ENCODE results near the gene RPL41.
A peak's percentile ranks its signal among the peaks of the same experiment; 100 is the strongest.
"Not testable (repeated sequence)": the region's sequence is repeated elsewhere in the genome, so short reads cannot be mapped to it uniquely, and the experiment has no call there.

Gene RPL41

GRCh38 chr12:56103823-56104108 is 12.7 kb upstream of the RPL41 start:
- no peak for DNase-seq

GRCh38 chr12:56104109-56104814 is 12.2 kb upstream of the RPL41 start, which contains the start of gene PA2G4:
Gene PA2G4, plus strand, starts transcription at chr12:56104559. Its CDS starts 179 bp downstream, at chr12:56104738.
- DNase-seq = peak; percentile 82

GRCh38 chr12:56104815-56105608 is 11.4 kb upstream of the RPL41 start:
- no peak for DNase-seq

GRCh38 chr12:56105609-56105902 is 10.9 kb upstream of the RPL41 start:
- no peak for DNase-seq

- no peak for DNase-seq
Measured at GRCh38 chr12:56107242-56107641, 9.2 kb upstream of the RPL41 start.

- no peak for DNase-seq
Measured at GRCh38 chr12:56110571-56110970, 5.9 kb upstream of the RPL41 start.

GRCh38 chr12:56114084-56114483 is 2.3 kb upstream of the RPL41 start:
- no peak for DNase-seq

GRCh38 chr12:56115329-56115728 is 1.1 kb upstream of the RPL41 start:
- no peak for DNase-seq

GRCh38 chr12:56117082-56117706 is 761 bp downstream of the RPL41 start:
- not testable (repeated sequence) for DNase-seq

- peak; percentile 69 for DNase-seq
Measured at GRCh38 chr12:56117778-56118687, 1.6 kb downstream of the RPL41 start, which contains the start of gene ZC3H10. Gene ZC3H10, plus strand, starts transcription at chr12:56118266. Its CDS starts 2,297 bp downstream, at chr12:56120563.

- DNase-seq = no peak
Measured at GRCh38 chr12:56118688-56119357, 2.4 kb downstream of the RPL41 start.

GRCh38 chr12:56119361-56119796 is 2.9 kb downstream of the RPL41 start:
- peak; percentile 67 for DNase-seq

GRCh38 chr12:56120158-56120846 is 3.9 kb downstream of the RPL41 start:
- no peak for DNase-seq

GRCh38 chr12:56121204-56121870 is 4.9 kb downstream of the RPL41 start:
- DNase-seq = no peak

GRCh38 chr12:56122637-56123036 is 6.2 kb downstream of the RPL41 start:
- DNase-seq = no peak

GRCh38 chr12:56124133-56124532 is 7.7 kb downstream of the RPL41 start:
- DNase-seq = no peak

- no peak for DNase-seq
Measured at GRCh38 chr12:56126732-56127239, 10.4 kb downstream of the RPL41 start.

GRCh38 chr12:56127485-56127887 is 11.1 kb downstream of the RPL41 start:
- no peak for DNase-seq

- DNase-seq = peak; percentile 87
Measured at GRCh38 chr12:56127888-56128669, 11.6 kb downstream of the RPL41 start, which contains the start of gene ESYT1. Gene ESYT1, plus strand, starts transcription at chr12:56128267. Its CDS starts 53 bp downstream, at chr12:56128320.

GRCh38 chr12:56128670-56129205 is 12.3 kb downstream of the RPL41 start:
- DNase-seq = no peak

Data from 8988T (cell line).